ENCODE measurements around the gene BDNF.

Gene BDNF

GRCh38 chr11:27663326-27663725 is 36.9 kb downstream of the BDNF start:
- no peak for TF ChIP-seq CTCF (IDR thresholded peaks at IDR 0.05; ENCODE audit: control extremely low read depth, extremely low read depth, low read depth, missing control alignments)
- CTCF ChIA-PET: interaction anchor here (1.9 kb wide), 1 partner anchor 11 kb away, joined by 6 read pairs; no protein-coding TSS in a partner anchor
- POLR2A ChIA-PET: no interaction called here
- DNase-seq (ENCODE audit: extremely low spot score): no peak

- ChIA-PET CTCF (no interaction called here), POLR2A (no interaction called here)
- DNase-seq (ENCODE audit: extremely low spot score): no peak
- no peak for TF ChIP-seq CTCF (IDR thresholded peaks at IDR 0.05; ENCODE audit: control extremely low read depth, extremely low read depth, low read depth, missing control alignments)
Measured at GRCh38 chr11:27660171-27660570, 40.1 kb downstream of the BDNF start.

GRCh38 chr11:27658535-27659236 is 41.6 kb downstream of the BDNF start:
- ChIA-PET POLR2A (no interaction called here), CTCF (no interaction called here)
- DNase-seq (ENCODE audit: extremely low spot score): no peak
- TF ChIP-seq CTCF (IDR thresholded peaks at IDR 0.05; ENCODE audit: control extremely low read depth, extremely low read depth, low read depth, missing control alignments): no peak

GRCh38 chr11:27656806-27657483 is 43.3 kb downstream of the BDNF start:
- DNase-seq (ENCODE audit: extremely low spot score): no peak
- ChIA-PET CTCF (no interaction called here), POLR2A (no interaction called here)
- no peak for TF ChIP-seq CTCF (IDR thresholded peaks at IDR 0.05; ENCODE audit: control extremely low read depth, extremely low read depth, low read depth, missing control alignments)

GRCh38 chr11:27656320-27656719 is 43.9 kb downstream of the BDNF start:
- POLR2A ChIA-PET: no interaction called here
- CTCF ChIA-PET: no interaction called here
- no peak for TF ChIP-seq CTCF (IDR thresholded peaks at IDR 0.05; ENCODE audit: control extremely low read depth, extremely low read depth, low read depth, missing control alignments)
- no peak for DNase-seq (ENCODE audit: extremely low spot score)

GRCh38 chr11:27653990-27654758 is 46.1 kb downstream of the BDNF start:
- no peak for TF ChIP-seq CTCF (IDR thresholded peaks at IDR 0.05; ENCODE audit: control extremely low read depth, extremely low read depth, low read depth, missing control alignments)
- ChIA-PET CTCF (no interaction called here), POLR2A (no interaction called here)
- DNase-seq (ENCODE audit: extremely low spot score): no peak
